Psoas muscle (tissue), 8 donors: ENCODE data around the gene SAMD11. TPM values are rescaled to one million over a fixed set of nuclear protein-coding genes. Genes with fewer than 3 reads are reported as not detected.

Experiments
- ATAC-seq, 4 donors: fragments of 200-7000 bp; cut with Tn5 transposase; one replicate each; pipeline ENCODE4 v1.9.1; 2020; ENCODE audit warnings: moderate library complexity in 3 of 4, mild to moderate bottlenecking in 2 of 4
- DNase-seq, 2 donors: peaks; one replicate each; pipeline ENCODE4 v3.0.0-alpha.2; 2020
- H3K27ac ChIP-seq: fragments of 200-600 bp; one replicate; pipeline ENCODE4 v1.8.0; 2022
- H3K27me3 ChIP-seq, 3 donors: fragments of 200-600 bp in 1 of 3; one replicate each; pipeline versions ENCODE4 v1.6.1 to v1.8.0; 2013 to 2022; ENCODE audit warnings: low read length in 2 of 3, mild to moderate bottlenecking in 2 of 3, moderate library complexity in 1 of 3; ENCODE audit not compliant: insufficient read depth in 3 of 3
- H3K36me3 ChIP-seq, 2 donors: fragments of 200-600 bp in 1 of 2; one replicate each; pipeline versions ENCODE4 v1.6.1 to v1.8.0; 2013 to 2022; ENCODE audit warnings: low read depth in 1 of 2, mild to moderate bottlenecking in 1 of 2, moderate library complexity in 1 of 2; ENCODE audit not compliant: insufficient read depth in 1 of 2
- H3K4me1 ChIP-seq: fragments of 200-600 bp; one replicate; pipeline ENCODE4 v1.8.0; 2022
- H3K4me3 ChIP-seq: fragments of 200-600 bp; one replicate; pipeline ENCODE4 v1.8.0; 2022; ENCODE audit warnings: mild to moderate bottlenecking
- H3K9me3 ChIP-seq: fragments of 200-600 bp; one replicate; pipeline ENCODE4 v1.8.0; 2022
- whole genome bisulfite sequencing, 3 donors: extraction: QIAGEN DNeasy Blood & Tissue Kit; methylation state at CpG; one replicate each; pipeline versions ENCODE4 v1.1.6 to v1.1.7; 2013; 5-methylcytosine and 5-hydroxymethylcytosine counted together
- intact Hi-C, 2 donors: fragments of 100-400 bp; cut with DNase I; formaldehyde crosslinking; loops; one replicate each; pipeline versions ENCODE4 v1.11.0 to v1.14.2; 2022
- polyA plus RNA-seq, 3 donors: library from polyadenylated mRNA; stranded (reverse); fragments of 200-250 nt; gene quantifications; one replicate each; pipeline ENCODE4 v1.2.3, GENCODE V29; 2013
- total RNA-seq, 4 donors: library from RNA; stranded (reverse); fragmentation: NEBNext Ultra II Directional in 2 of 4; extraction: Animal tissue kit (Norgen Biotek cat#: 25700) in 2 of 4; gene quantifications; one replicate each; pipeline versions ENCODE4 v1.2.1 to v1.2.4, GENCODE V29; 2021 to 2023
- TF ChIP-seq, protein P1 (sequence below): fragments of 200-600 bp; IDR thresholded peaks from one replicate; pipeline ENCODE4 v1.8.0; 2022; ENCODE audit warnings: antibody characterized with exemption
- donor health status: healthy with polysubstance abuse.
- donor health status: DM: no; HTN: no; CAD: no; lungs with moderate emphysema.
- donor health status: Bipolar disorder and iron deficiency.
- donor health status: healthy.
- donor health status: DM: yes; HTN: yes; CAD: no.
- donor health status: DM: no; HTN: no; CAD: no.
- donor health status: DM: no; HTN: no; CAD: no.
- donor health status: DM: yes; HTN: yes; CAD: no.

Gene SAMD11
- total and polyA plus RNA-seq, 7 donors = 0.28 to 6.9 (median 1.0) TPM; not detected in 1

DNA sequence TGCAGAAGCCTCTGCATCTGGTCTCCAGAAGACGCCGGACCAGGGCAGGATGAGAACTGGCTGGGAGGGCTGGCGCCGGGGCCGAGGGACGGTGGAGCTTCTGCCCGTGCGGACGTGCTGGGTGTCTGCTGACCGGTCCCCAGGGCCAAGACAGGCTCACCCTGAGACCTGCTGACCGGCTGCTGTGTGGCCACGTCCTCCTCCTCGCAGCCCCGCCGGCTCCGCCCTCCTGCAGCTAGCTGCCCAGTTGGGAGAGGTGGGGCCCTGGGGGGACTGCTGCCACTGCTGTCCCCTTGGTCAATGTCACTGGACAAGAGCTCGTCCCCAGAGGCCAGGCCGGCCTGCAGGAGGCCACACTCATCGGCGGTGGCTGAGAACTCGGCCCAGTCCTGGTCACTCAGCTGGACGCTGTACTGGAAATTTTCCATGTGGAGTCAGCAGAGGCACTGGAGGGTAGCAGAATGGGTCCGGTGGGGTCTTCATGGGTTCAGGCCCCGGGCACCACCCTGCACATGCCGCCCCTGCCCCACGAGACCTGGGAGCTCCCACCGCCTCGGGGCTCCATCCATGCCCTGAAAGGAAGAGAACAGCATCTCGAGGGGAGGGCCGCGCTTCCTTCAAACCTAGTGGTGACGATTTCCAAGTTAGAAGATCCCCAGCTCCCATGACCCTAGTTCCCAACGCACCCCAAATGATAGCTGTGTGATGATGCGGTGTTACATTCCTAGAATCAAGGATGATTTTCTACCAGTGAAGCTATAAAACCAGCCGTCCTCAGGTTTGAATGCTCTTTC, 57.1 kb downstream of the SAMD11 start:
- TF ChIP-seq, protein P1, sequence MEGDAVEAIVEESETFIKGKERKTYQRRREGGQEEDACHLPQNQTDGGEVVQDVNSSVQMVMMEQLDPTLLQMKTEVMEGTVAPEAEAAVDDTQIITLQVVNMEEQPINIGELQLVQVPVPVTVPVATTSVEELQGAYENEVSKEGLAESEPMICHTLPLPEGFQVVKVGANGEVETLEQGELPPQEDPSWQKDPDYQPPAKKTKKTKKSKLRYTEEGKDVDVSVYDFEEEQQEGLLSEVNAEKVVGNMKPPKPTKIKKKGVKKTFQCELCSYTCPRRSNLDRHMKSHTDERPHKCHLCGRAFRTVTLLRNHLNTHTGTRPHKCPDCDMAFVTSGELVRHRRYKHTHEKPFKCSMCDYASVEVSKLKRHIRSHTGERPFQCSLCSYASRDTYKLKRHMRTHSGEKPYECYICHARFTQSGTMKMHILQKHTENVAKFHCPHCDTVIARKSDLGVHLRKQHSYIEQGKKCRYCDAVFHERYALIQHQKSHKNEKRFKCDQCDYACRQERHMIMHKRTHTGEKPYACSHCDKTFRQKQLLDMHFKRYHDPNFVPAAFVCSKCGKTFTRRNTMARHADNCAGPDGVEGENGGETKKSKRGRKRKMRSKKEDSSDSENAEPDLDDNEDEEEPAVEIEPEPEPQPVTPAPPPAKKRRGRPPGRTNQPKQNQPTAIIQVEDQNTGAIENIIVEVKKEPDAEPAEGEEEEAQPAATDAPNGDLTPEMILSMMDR = no peak
- intact Hi-C loops = loop anchor here in 1 of 2 donors (5.0 kb wide), 1 partner anchor 312 kb away; no protein-coding TSS in a partner anchor
- ATAC-seq (peak; percentile 73 to 80 (median 74)), DNase-seq (peak; percentile 83 to 97)
- 23 to 25% (median 25%) methylated on average over 35 of the region's 35 CpGs for WGBS, 3 donors
- H3K4me1 ChIP-seq = peaks cover 40% of the 10 kb centered on the region
- no peaks in the 10 kb centered on the region for H3K36me3 ChIP-seq
- H3K27ac ChIP-seq = peak overlapping the region; percentile 93
- H3K4me3 ChIP-seq = peak overlapping the region; percentile 53
- no peaks in the 10 kb centered on the region for H3K27me3 ChIP-seq
- H3K9me3 ChIP-seq = no peaks in the 10 kb centered on the region

DNA sequence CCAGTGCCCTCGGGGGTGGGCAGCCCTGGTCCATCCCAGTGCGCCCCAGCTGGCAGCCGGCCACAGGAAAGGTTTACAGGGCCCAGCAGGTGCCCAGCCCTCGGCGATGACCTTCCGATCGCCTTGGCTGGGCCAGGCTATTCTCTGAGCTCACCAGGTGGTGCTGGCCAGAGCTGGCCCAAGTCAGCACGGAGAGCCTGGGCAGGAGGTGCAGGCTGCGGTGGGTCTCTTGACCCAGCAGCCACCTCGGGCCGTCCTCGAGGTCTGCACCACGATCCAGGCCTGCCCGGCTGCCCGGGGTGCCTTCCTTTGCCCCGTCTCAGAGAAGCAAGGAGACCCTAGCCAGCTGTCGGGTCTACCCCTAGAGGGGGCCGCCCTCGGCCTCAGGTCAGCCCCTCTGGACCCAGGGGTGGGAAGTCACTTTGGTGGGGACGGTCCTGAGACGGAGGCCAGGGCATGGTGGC, 57.8 kb downstream of the SAMD11 start:
- ATAC-seq = peak; percentile 23 to 29 (median 26)
- H3K4me1 ChIP-seq = peaks cover 40% of the 10 kb centered on the region
- H3K9me3 ChIP-seq = no peaks in the 10 kb centered on the region
- H3K4me3 ChIP-seq = peak overlapping the region; percentile 53
- peak; percentile 50 to 73 for DNase-seq
- H3K27ac ChIP-seq = peak overlapping the region; percentile 93
- no peaks in the 10 kb centered on the region for H3K36me3 ChIP-seq
- H3K27me3 ChIP-seq = no peaks in the 10 kb centered on the region
- WGBS, 3 donors = 23 to 46% (median 37%) methylated on average over 18 to 21 of the region's 21 CpGs
- intact Hi-C loops = loop anchor here in 1 of 2 donors (5.0 kb wide), 1 partner anchor 311 kb away; no protein-coding TSS in a partner anchor
- TF ChIP-seq, protein P1 = no peak

DNA sequence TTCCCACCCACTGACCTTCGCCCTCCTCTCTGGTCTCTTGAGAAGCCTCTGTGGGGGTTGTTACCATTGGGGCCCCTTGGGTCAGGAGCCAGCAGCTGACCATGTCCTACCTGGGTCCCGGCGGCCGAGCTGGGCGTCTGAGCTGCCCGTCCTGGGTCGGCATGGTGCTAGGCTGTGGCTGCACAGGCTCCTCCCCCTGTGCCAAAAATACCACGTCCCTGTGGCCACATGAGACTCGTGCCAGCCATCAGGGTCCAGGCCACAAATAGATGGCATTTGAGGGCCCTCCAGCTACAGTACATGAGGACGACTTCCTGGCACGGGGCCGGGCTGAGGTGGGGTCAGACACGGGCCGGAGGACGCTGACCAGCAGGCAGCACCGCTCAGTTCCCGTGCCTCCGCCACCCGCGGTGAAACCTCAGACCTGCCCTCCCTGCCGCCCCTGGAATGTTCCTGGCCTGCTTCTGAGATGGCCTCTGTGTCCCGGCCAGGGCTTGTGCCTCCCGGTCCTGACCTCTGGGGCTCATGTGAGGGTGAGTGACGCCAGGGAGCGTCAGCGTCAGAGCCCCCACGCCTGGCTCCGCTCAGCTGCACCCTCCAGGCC, 58.3 kb downstream of the SAMD11 start, which contains the start of gene PERM1:
PERM1 (minus strand) TSS at position 139 of the 604 bp plus-strand sequence. CDS start 1,064 bp downstream, outside the sequence.
- TF ChIP-seq, protein P1 = no peak
- intact Hi-C loops = loop anchor here in 1 of 2 donors (5.0 kb wide), 1 partner anchor 310 kb away; no protein-coding TSS in a partner anchor

DNA sequence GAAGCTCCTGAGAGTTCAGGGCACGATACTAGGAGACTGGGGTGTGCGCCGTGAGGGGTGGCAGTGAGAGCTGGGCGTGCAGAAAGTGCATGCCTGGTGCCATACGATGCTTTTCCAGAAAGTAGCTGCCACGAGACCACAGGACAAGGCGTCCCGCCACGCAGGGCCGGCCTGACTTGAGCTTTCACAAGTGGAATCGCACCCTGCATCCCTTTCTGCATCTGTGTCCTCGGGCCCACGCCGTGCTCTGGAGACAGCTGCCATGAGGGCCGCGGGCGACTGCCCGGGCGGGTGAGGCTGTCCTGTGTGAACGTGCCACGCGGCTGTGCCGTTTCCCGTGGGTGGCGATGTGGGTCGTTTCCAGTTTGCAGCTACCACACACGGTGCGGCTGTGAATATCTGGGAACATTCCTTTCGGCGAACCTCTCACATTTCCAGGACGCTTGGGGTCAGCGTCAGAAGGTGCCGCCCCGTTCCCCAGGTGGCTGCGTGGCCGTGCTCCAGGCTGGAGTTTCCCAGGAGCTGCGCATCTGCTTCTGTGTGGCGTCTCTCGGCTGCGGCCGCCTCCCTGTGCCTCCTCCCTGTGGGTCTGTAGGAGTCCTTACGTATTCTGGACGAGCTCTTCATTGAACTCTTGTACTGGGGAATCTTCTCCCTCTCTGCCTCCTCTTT, 59.2 kb downstream of the SAMD11 start:
- H3K9me3 ChIP-seq = no peaks in the 10 kb centered on the region
- H3K36me3 ChIP-seq = no peaks in the 10 kb centered on the region
- TF ChIP-seq, protein P1 = no peak
- no peaks in the 10 kb centered on the region for H3K27me3 ChIP-seq
- H3K4me3 ChIP-seq = peak overlapping the region; percentile 53
- H3K4me1 ChIP-seq = peaks cover 40% of the 10 kb centered on the region
- WGBS, 3 donors = 33 to 48% (median 37%) methylated on average over 36 to 43 of the region's 43 CpGs
- intact Hi-C loops = loop anchor here in 1 of 2 donors (5.0 kb wide), 1 partner anchor 309 kb away; no protein-coding TSS in a partner anchor
- DNase-seq (peak; percentile 30 to 60), ATAC-seq (peak in 1 of 4 donors; percentile 7)
- peak overlapping the region; percentile 93 for H3K27ac ChIP-seq

More for the DNA sequence above, 58.3 kb downstream of the SAMD11 start, which contains the start of gene PERM1:
- ATAC-seq (peak; percentile 60 to 70 (median 69)), DNase-seq (peak; percentile 83 to 97)
- no peaks in the 10 kb centered on the region for H3K36me3 ChIP-seq
- peak within 1 kb of the TSS; percentile 53 for H3K4me3 ChIP-seq
- peaks cover 40% of the 10 kb centered on the region for H3K4me1 ChIP-seq
- no peaks in the 10 kb centered on the region for H3K9me3 ChIP-seq
- WGBS, 3 donors = 20 to 29% (median 28%) methylated on average over 18 to 28 of the region's 28 CpGs
- H3K27me3 ChIP-seq = no peaks in the 10 kb centered on the region
- H3K27ac ChIP-seq = peak within 1 kb of the TSS; percentile 93
